H1 (cell line): ENCODE measurements around the gene TCF4. TPM values are rescaled to one million over a fixed set of nuclear protein-coding genes. Genes with fewer than 3 reads are reported as not detected.

Experiments
- SIX5 ChIP-seq: IDR thresholded peaks from 2 replicates; pipeline ENCODE4 v1.6.1; 2011; ENCODE audit warnings: mild to moderate bottlenecking, low read depth, low read length
- polyA plus RNA-seq, 7 experiments: library from polyadenylated mRNA; depleted of rRNA in 3 of 7; stranded (reverse) in 5 of 7; unstranded in 2 of 7; fragments of >200 nt in 5 of 7; fragments of 200-250 nt in 2 of 7; gene quantifications; 1 replicate in 5 of 7; 2 replicates in 1 of 7; 4 replicates in 1 of 7; pipeline versions ENCODE4 v1.2.1 to v1.2.3, GENCODE V29; 2011 to 2013; ENCODE audit warnings: missing spikeins in 2 of 7, mixed read lengths in 2 of 7
- total RNA-seq: library from RNA; stranded (reverse); fragmentation: NEBNext Ultra II Directional; extraction: Animal tissue kit (Norgen Biotek cat#: 25700); gene quantifications from 2 replicates; pipeline ENCODE4 v1.2.1, GENCODE V29; 2021
- TF ChIP-seq, protein P1 (sequence below): IDR thresholded peaks from 2 replicates; pipeline ENCODE4 v1.6.1; 2012; ENCODE audit warnings: inconsistent platforms

TCF4 gene
- total and polyA plus RNA-seq, 2 of the 8 experiments (the other 6 are each of a cell fraction or from before 2014, with no cell fraction given) = 59.3 to 118 TPM

DNA sequence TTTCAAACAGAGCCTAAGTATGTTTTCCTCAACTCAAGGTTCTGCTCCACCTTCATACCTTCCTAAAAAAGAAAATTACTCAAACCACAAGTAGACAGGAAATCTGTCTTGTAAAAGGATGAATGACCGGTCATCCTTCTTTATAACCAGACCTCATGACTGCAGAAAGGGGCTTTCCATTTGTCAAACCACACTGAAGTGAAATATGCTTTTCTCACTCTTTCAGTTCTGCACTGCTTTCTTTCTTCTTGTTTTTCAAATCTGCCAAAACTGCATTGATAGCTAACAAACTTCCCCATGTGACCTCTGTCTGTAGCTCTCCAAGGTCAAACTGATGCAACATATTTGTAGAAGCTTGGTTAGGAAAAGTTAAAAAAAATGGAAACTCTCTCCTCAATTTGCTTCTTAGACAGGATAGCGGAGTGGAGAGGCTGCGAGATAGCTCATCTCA is 319.8 kb downstream of the TCF4 start (continued):
- TF ChIP-seq, protein P1, sequence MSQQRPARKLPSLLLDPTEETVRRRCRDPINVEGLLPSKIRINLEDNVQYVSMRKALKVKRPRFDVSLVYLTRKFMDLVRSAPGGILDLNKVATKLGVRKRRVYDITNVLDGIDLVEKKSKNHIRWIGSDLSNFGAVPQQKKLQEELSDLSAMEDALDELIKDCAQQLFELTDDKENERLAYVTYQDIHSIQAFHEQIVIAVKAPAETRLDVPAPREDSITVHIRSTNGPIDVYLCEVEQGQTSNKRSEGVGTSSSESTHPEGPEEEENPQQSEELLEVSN = no peak
- TF ChIP-seq SIX5 = no peak
